Measurements from ENCODE around the gene IL19. TPM values are rescaled to one million over a fixed set of nuclear protein-coding genes. Genes with fewer than 3 reads are reported as not detected.

The IL19 gene
- total and polyA plus RNA-seq, 4 donors = 0.10 to 0.68 (median 0.12) TPM; not detected in 1

GRCh38 chr1:206803221-206803730 is 32.7 kb downstream of the IL19 start:
- Histone ChIP-seq H3K9ac (ENCODE audit: insufficient read depth in 1 of 2, low read length in 2 of 2) (no peak overlapping the region), H3K36me3 (ENCODE audit: control insufficient read depth in 4 of 4, insufficient read depth in 4 of 4, low read length in 4 of 4) (no peaks in the 10 kb centered on the region), H3K27ac (ENCODE audit: low read depth in 1 of 2, low read length in 1 of 2) (no peak overlapping the region), H3K9me3 (ENCODE audit: control insufficient read depth in 4 of 4, insufficient read depth in 3 of 4, low read length in 3 of 4) (peaks cover 0 to 3% (median 0%) of the 10 kb centered on the region in 4 donors), H3K4me3 (no peak overlapping the region), H3K4me1 (ENCODE audit: control insufficient read depth in 5 of 5, insufficient read depth in 5 of 5, low read length in 5 of 5) (no peaks in the 10 kb centered on the region), H3K27me3 (ENCODE audit: control insufficient read depth in 3 of 3, insufficient read depth in 3 of 3, low read length in 2 of 3) (no peaks in the 10 kb centered on the region)
- ATAC-seq (ENCODE audit: insufficient read depth, low FRiP score) = no peak
- 85 to 91% methylated on average over 8 of the region's 8 CpGs for WGBS, 2 donors
- TF ChIP-seq CTCF (IDR thresholded peaks at IDR 0.05; ENCODE audit: control extremely low read depth, extremely low read depth) = no peak
- no peak for DNase-seq

- Histone ChIP-seq H3K9me3 (ENCODE audit: control insufficient read depth in 4 of 4, insufficient read depth in 3 of 4, low read length in 3 of 4) (peaks cover 0 to 3% (median 0%) of the 10 kb centered on the region in 4 donors), H3K27ac (ENCODE audit: low read depth in 1 of 2, low read length in 1 of 2) (no peak overlapping the region), H3K4me1 (ENCODE audit: control insufficient read depth in 5 of 5, insufficient read depth in 5 of 5, low read length in 5 of 5) (no peaks in the 10 kb centered on the region), H3K9ac (ENCODE audit: insufficient read depth in 1 of 2, low read length in 2 of 2) (no peak overlapping the region), H3K27me3 (ENCODE audit: control insufficient read depth in 3 of 3, insufficient read depth in 3 of 3, low read length in 2 of 3) (no peaks in the 10 kb centered on the region), H3K36me3 (ENCODE audit: control insufficient read depth in 4 of 4, insufficient read depth in 4 of 4, low read length in 4 of 4) (no peaks in the 10 kb centered on the region), H3K4me3 (no peak overlapping the region)
- 79 to 90% methylated on average over 1 of the region's 1 CpG for WGBS, 2 donors
- DNase-seq (no peak), ATAC-seq (ENCODE audit: insufficient read depth, low FRiP score) (no peak)
- TF ChIP-seq CTCF (IDR thresholded peaks at IDR 0.05; ENCODE audit: control extremely low read depth, extremely low read depth) = no peak
Measured at GRCh38 chr1:206804156-206804737, 33.7 kb downstream of the IL19 start.

GRCh38 chr1:206805357-206805756 is 34.8 kb downstream of the IL19 start:
- Histone ChIP-seq H3K9ac (ENCODE audit: insufficient read depth in 1 of 2, low read length in 2 of 2) (no peak overlapping the region), H3K27ac (ENCODE audit: low read depth in 1 of 2, low read length in 1 of 2) (no peak overlapping the region), H3K27me3 (ENCODE audit: control insufficient read depth in 3 of 3, insufficient read depth in 3 of 3, low read length in 2 of 3) (no peaks in the 10 kb centered on the region), H3K36me3 (ENCODE audit: control insufficient read depth in 4 of 4, insufficient read depth in 4 of 4, low read length in 4 of 4) (no peaks in the 10 kb centered on the region), H3K4me3 (no peak overlapping the region), H3K4me1 (ENCODE audit: control insufficient read depth in 5 of 5, insufficient read depth in 5 of 5, low read length in 5 of 5) (no peaks in the 10 kb centered on the region), H3K9me3 (ENCODE audit: control insufficient read depth in 4 of 4, insufficient read depth in 3 of 4, low read length in 3 of 4) (peaks cover 0 to 2% (median 0%) of the 10 kb centered on the region in 4 donors)
- no peak for TF ChIP-seq CTCF (IDR thresholded peaks at IDR 0.05; ENCODE audit: control extremely low read depth, extremely low read depth)
- ATAC-seq (ENCODE audit: insufficient read depth, low FRiP score) (no peak), DNase-seq (no peak)
- whole genome bisulfite sequencing, 2 donors = 65 to 85% methylated on average over 1 of the region's 1 CpG

Measured in lung (tissue), 12 donors.